HepG2 (cell line): ENCODE data around the gene AKIP1. TPM values are rescaled to one million over a fixed set of nuclear protein-coding genes. Genes with fewer than 3 reads are reported as not detected.
A peak's percentile ranks its signal among the peaks of the same experiment; 100 is the strongest.

Experiments
- CREB1 ChIP-seq, 2 experiments: fragments of 450-650 bp in 1 of 2; IDR thresholded peaks; 2 replicates each; pipeline ENCODE4 v1.6.1; 2016 to 2017; ENCODE audit warnings: control low read depth in 1 of 2, mild to moderate bottlenecking in 1 of 2, missing compliant biosample characterization in 1 of 2, missing genetic modification characterization in 1 of 2
- GFI1 ChIP-seq: sonication (generic); formaldehyde crosslinking; IDR thresholded peaks from 2 replicates; pipeline ENCODE4 v1.5.0; 2020; ENCODE audit warnings: missing genetic modification reagents, mild to moderate bottlenecking, borderline replicate concordance
- HNRNPUL1 ChIP-seq: fragments of 200-400 bp; formaldehyde crosslinking; IDR thresholded peaks from 2 replicates; pipeline ENCODE4 v1.6.1; 2017; ENCODE audit warnings: low read depth, mild to moderate bottlenecking, low read length, moderate library complexity
- IRF2 ChIP-seq: IDR thresholded peaks from 2 replicates; pipeline ENCODE4 v1.6.1; 2018; ENCODE audit warnings: missing genetic modification reagents, missing compliant biosample characterization
- MTA3 ChIP-seq: sonication (generic); formaldehyde crosslinking; IDR thresholded peaks from 2 replicates; pipeline ENCODE4 v1.4.0; 2020; ENCODE audit warnings: missing genetic modification reagents
- NAIF1 ChIP-seq: sonication (generic); formaldehyde crosslinking; IDR thresholded peaks from 2 replicates; pipeline ENCODE4 v1.5.0; 2020; ENCODE audit warnings: mild to moderate bottlenecking, missing genetic modification reagents, borderline replicate concordance
- WIZ ChIP-seq: sonication (generic); formaldehyde crosslinking; IDR thresholded peaks from 2 replicates; pipeline ENCODE4 v1.5.1; 2020; ENCODE audit warnings: mild to moderate bottlenecking, missing genetic modification reagents
- ZFP82 ChIP-seq: sonication (generic); formaldehyde crosslinking; IDR thresholded peaks from 2 replicates; pipeline ENCODE4 v1.5.1; 2020; ENCODE audit warnings: mild to moderate bottlenecking, missing genetic modification reagents, borderline replicate concordance
- ZFP90 ChIP-seq: sonication (generic); formaldehyde crosslinking; IDR thresholded peaks from 2 replicates; pipeline ENCODE4 v1.8.0; 2022; ENCODE audit warnings: missing genetic modification reagents, mild to moderate bottlenecking, inconsistent platforms, borderline replicate concordance
- ZNF234 ChIP-seq: sonication (generic); formaldehyde crosslinking; conservative IDR thresholded peaks from 2 replicates; pipeline ENCODE4 v1.5.1; 2020; ENCODE audit warnings: mild to moderate bottlenecking, missing genetic modification reagents
- ZNF33A ChIP-seq: sonication (generic); formaldehyde crosslinking; IDR thresholded peaks from 2 replicates; pipeline ENCODE4 v1.5.1; 2020; ENCODE audit warnings: missing genetic modification reagents, mild to moderate bottlenecking, moderate library complexity, borderline replicate concordance
- ZNF354B ChIP-seq: sonication (generic); formaldehyde crosslinking; IDR thresholded peaks from 2 replicates; pipeline ENCODE4 v1.8.0; 2022; ENCODE audit warnings: mild to moderate bottlenecking, missing genetic modification reagents
- ZNF563 ChIP-seq: sonication (generic); formaldehyde crosslinking; IDR thresholded peaks from 2 replicates; pipeline ENCODE4 v1.8.0; 2022; ENCODE audit warnings: mild to moderate bottlenecking, moderate library complexity, missing genetic modification reagents
- ZNF567 ChIP-seq: sonication (generic); formaldehyde crosslinking; IDR thresholded peaks from 2 replicates; pipeline ENCODE4 v1.8.1; 2023; ENCODE audit warnings: mild to moderate bottlenecking, missing genetic modification reagents, borderline replicate concordance
- ZNF747 ChIP-seq: sonication (generic); formaldehyde crosslinking; IDR thresholded peaks from 2 replicates; pipeline ENCODE4 v1.8.1; 2023; ENCODE audit warnings: missing genetic modification reagents, mild to moderate bottlenecking, borderline replicate concordance
- polyA plus RNA-seq, 8 experiments: library from polyadenylated mRNA; depleted of rRNA in 3 of 8; stranded (reverse) in 7 of 8; unstranded in 1 of 8; fragments of >200 nt; fragmentation: Illumina TruSeq in 4 of 8; extraction: Trizol in 4 of 8; gene quantifications; 2 replicates each; pipeline versions ENCODE4 v1.2.1 to v1.2.3, GENCODE V29; 2011 to 2016; ENCODE audit warnings: low read depth in 4 of 8, missing spikeins in 1 of 8, mixed read lengths in 1 of 8; ENCODE audit not compliant: insufficient read depth in 1 of 8
- total RNA-seq, 5 experiments: library from RNA; depleted of rRNA; stranded (reverse); fragments of >200 nt; fragmentation: Illumina TruSeq; extraction: Trizol; gene quantifications; 2 replicates each; pipeline ENCODE4 v1.2.3, GENCODE V29; 2016; ENCODE audit warnings: low read depth in 1 of 5
- TF ChIP-seq, protein P1 (sequence below): IDR thresholded peaks from 2 replicates; pipeline ENCODE4 v1.6.1; 2016
- TF ChIP-seq, protein P2 (sequence below): sonication (generic); formaldehyde crosslinking; IDR thresholded peaks from 2 replicates; pipeline ENCODE4 v1.4.0; 2020; ENCODE audit warnings: mild to moderate bottlenecking, missing genetic modification reagents, borderline replicate concordance
- TF ChIP-seq, protein P3 (sequence below): IDR thresholded peaks from 2 replicates; pipeline ENCODE4 v1.6.1; 2016; ENCODE audit warnings: low read depth, control low read depth
- TF ChIP-seq, protein P4 (sequence below): sonication (generic); formaldehyde crosslinking; IDR thresholded peaks from 2 replicates; pipeline ENCODE4 v1.8.0; 2022; ENCODE audit warnings: low read depth, missing genetic modification reagents

AKIP1 gene
- total and polyA plus RNA-seq, 2 of the 13 experiments (the other 11 are each of a cell fraction or from before 2014, with no cell fraction given), result 10.0 to 20.3 TPM

DNA sequence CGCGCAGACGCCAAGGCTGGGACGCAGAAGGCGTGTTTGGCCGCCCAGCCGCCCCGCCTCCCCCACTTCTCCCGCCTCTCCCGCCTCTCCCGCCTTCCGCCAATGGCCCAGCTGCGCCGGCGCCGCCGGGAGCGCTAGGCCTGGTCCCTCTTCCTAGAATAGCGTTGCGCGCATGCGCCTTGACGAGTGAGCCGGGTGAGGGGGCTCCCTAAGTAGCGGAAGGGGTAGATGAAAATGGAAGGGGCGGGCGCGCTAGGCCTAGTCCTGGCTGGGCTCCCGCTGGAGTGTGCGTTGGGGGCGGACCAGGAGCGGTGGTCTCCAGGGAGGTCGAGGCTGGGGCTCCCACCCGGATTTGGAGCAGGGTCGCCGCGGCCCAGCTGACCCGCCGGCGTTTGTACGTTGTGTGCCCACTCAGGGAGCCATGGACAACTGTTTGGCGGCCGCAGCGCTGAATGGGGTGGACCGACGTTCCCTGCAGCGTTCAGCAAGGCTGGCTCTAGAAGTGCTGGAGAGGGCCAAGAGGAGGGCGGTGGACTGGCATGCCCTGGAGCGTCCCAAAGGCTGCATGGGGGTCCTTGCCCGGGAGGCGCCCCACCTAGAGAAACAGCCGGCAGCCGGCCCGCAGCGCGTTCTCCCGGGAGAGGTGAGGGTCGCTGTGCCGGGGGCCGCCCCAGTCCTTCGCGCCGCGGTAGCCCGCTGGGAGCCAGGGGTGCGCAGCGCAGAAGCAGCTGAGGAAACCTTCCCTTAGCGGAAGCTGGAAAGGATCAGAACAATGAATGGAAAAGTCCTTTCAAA, at the start of gene AKIP1 (continued):
- no peak for TF ChIP-seq IRF2 (CRISPR knock-in tag)
- TF ChIP-seq MTA3 (CRISPR knock-in tag), result no peak
- TF ChIP-seq CREB1 (IDR thresholded peaks at IDR 0.05), result no peak
- no peak for TF ChIP-seq CREB1 (CRISPR knock-in tag; IDR thresholded peaks at IDR 0.05)
- no peak for TF ChIP-seq ZNF33A
- peak; percentile 88; the same call in 1 of the 2 replicates for TF ChIP-seq NAIF1
- TF ChIP-seq ZNF747 (CRISPR knock-in tag), result no peak
- TF ChIP-seq, protein P1, sequence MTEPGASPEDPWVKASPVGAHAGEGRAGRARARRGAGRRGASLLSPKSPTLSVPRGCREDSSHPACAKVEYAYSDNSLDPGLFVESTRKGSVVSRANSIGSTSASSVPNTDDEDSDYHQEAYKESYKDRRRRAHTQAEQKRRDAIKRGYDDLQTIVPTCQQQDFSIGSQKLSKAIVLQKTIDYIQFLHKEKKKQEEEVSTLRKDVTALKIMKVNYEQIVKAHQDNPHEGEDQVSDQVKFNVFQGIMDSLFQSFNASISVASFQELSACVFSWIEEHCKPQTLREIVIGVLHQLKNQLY (CRISPR knock-in tag), result no peak
- TF ChIP-seq, protein P2, sequence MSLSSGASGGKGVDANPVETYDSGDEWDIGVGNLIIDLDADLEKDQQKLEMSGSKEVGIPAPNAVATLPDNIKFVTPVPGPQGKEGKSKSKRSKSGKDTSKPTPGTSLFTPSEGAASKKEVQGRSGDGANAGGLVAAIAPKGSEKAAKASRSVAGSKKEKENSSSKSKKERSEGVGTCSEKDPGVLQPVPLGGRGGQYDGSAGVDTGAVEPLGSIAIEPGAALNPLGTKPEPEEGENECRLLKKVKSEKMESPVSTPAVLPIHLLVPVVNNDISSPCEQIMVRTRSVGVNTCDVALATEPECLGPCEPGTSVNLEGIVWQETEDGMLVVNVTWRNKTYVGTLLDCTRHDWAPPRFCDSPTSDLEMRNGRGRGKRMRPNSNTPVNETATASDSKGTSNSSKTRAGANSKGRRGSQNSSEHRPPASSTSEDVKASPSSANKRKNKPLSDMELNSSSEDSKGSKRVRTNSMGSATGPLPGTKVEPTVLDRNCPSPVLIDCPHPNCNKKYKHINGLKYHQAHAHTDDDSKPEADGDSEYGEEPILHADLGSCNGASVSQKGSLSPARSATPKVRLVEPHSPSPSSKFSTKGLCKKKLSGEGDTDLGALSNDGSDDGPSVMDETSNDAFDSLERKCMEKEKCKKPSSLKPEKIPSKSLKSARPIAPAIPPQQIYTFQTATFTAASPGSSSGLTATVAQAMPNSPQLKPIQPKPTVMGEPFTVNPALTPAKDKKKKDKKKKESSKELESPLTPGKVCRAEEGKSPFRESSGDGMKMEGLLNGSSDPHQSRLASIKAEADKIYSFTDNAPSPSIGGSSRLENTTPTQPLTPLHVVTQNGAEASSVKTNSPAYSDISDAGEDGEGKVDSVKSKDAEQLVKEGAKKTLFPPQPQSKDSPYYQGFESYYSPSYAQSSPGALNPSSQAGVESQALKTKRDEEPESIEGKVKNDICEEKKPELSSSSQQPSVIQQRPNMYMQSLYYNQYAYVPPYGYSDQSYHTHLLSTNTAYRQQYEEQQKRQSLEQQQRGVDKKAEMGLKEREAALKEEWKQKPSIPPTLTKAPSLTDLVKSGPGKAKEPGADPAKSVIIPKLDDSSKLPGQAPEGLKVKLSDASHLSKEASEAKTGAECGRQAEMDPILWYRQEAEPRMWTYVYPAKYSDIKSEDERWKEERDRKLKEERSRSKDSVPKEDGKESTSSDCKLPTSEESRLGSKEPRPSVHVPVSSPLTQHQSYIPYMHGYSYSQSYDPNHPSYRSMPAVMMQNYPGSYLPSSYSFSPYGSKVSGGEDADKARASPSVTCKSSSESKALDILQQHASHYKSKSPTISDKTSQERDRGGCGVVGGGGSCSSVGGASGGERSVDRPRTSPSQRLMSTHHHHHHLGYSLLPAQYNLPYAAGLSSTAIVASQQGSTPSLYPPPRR (CRISPR knock-in tag), result no peak
- 0 out of 2 replicates have a peak, but pooled peaks have one; percentile 38 for TF ChIP-seq ZFP90 (CRISPR knock-in tag)
- TF ChIP-seq GFI1 (CRISPR knock-in tag), result 0 out of 2 replicates have a peak, but pooled peaks have one; percentile 39
- TF ChIP-seq, protein P3, sequence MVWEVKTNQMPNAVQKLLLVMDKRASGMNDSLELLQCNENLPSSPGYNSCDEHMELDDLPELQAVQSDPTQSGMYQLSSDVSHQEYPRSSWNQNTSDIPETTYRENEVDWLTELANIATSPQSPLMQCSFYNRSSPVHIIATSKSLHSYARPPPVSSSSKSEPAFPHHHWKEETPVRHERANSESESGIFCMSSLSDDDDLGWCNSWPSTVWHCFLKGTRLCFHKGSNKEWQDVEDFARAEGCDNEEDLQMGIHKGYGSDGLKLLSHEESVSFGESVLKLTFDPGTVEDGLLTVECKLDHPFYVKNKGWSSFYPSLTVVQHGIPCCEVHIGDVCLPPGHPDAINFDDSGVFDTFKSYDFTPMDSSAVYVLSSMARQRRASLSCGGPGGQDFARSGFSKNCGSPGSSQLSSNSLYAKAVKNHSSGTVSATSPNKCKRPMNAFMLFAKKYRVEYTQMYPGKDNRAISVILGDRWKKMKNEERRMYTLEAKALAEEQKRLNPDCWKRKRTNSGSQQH (CRISPR knock-in tag), result 0 out of 2 replicates have a peak, but pooled peaks have one; percentile 59
- TF ChIP-seq, protein P4, sequence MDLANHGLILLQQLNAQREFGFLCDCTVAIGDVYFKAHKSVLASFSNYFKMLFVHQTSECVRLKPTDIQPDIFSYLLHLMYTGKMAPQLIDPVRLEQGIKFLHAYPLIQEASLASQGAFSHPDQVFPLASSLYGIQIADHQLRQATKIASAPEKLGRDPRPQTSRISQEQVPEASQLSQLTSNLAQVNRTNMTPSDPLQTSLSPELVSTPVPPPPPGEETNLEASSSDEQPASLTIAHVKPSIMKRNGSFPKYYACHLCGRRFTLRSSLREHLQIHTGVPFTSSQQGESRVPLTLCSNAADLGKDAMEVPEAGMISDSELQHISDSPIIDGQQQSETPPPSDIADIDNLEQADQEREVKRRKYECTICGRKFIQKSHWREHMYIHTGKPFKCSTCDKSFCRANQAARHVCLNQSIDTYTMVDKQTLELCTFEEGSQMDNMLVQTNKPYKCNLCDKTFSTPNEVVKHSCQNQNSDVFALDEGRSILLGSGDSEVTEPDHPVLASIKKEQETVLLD (CRISPR knock-in tag), result no peak
- no peak for TF ChIP-seq HNRNPUL1
- 0 out of 2 replicates have a peak, but pooled peaks have one; percentile 43 for TF ChIP-seq ZFP82
- TF ChIP-seq ZNF563 (CRISPR knock-in tag), result peak; percentile 30; the same call in 1 of the 2 replicates
- TF ChIP-seq WIZ (CRISPR knock-in tag), result no peak
- TF ChIP-seq ZNF567 (CRISPR knock-in tag), result no peak
- TF ChIP-seq ZNF234, result no peak
- TF ChIP-seq ZNF354B, result peak; percentile 49; the same call in 1 of the 2 replicates
